A549 (cell line): ENCODE measurements around the gene IFT88.

Experiments
- JUNB ChIP-seq: fragments of >200 bp; sonication (Bioruptor Twin); formaldehyde crosslinking; IDR thresholded peaks from 2 replicates; pipeline ENCODE4 v1.6.1; 2016
- TF ChIP-seq, protein P1 (sequence below): fragments of >200 bp; sonication (Bioruptor Twin); formaldehyde crosslinking; IDR thresholded peaks from 3 replicates; pipeline ENCODE4 v1.5.1; 2016

GRCh38 chr13:20727856-20728255 is 160.9 kb downstream of the IFT88 start:
- TF ChIP-seq, protein P1, sequence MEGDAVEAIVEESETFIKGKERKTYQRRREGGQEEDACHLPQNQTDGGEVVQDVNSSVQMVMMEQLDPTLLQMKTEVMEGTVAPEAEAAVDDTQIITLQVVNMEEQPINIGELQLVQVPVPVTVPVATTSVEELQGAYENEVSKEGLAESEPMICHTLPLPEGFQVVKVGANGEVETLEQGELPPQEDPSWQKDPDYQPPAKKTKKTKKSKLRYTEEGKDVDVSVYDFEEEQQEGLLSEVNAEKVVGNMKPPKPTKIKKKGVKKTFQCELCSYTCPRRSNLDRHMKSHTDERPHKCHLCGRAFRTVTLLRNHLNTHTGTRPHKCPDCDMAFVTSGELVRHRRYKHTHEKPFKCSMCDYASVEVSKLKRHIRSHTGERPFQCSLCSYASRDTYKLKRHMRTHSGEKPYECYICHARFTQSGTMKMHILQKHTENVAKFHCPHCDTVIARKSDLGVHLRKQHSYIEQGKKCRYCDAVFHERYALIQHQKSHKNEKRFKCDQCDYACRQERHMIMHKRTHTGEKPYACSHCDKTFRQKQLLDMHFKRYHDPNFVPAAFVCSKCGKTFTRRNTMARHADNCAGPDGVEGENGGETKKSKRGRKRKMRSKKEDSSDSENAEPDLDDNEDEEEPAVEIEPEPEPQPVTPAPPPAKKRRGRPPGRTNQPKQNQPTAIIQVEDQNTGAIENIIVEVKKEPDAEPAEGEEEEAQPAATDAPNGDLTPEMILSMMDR, result no peak
- TF ChIP-seq JUNB, result no peak
